Smooth muscle cell of trachea (primary cell): ENCODE results near the gene TUBA3D. TPM values are rescaled to one million over a fixed set of nuclear protein-coding genes. Genes with fewer than 3 reads are reported as not detected.

Experiments
- total RNA-seq: library from RNA; depleted of rRNA; stranded (reverse); fragments of >200 nt; gene quantifications from 2 replicates; pipeline ENCODE4 v1.2.1, GENCODE V29; 2014

Gene TUBA3D
- not detected in 2 replicates for total RNA-seq

GRCh38 chr2:131475831-131476230 is at the start of gene TUBA3D:
TUBA3D (plus strand) TSS chr2:131476119; CDS start chr2:131476200, 81 bp downstream.

GRCh38 chr2:131492015-131492417 is 16.1 kb downstream of the TUBA3D start, which contains the start of gene MZT2A:
MZT2A (minus strand) TSS chr2:131492397; CDS start chr2:131492376, 21 bp downstream.

GRCh38 chr2:131527131-131528001 is 51.4 kb downstream of the TUBA3D start, which contains the start of gene CCDC74A:
CCDC74A (plus strand) TSS chr2:131527888; CDS start chr2:131527971, 83 bp downstream.

Other genes starting within 250 kb of the TUBA3D start
- gene RAB6D, start 112.0 kb upstream of the TUBA3D start, total RNA-seq: under 0.01 TPM in 1 of 2 replicates, not detected in the other
- 66.8 and 119 TPM in 2 replicates for gene MZT2A, start 16.3 kb downstream of the TUBA3D start, total RNA-seq
- 9.0 and 12.7 TPM in 2 replicates for gene CCDC74A, start 51.8 kb downstream of the TUBA3D start, total RNA-seq